Mesendoderm (in vitro differentiated cells): ENCODE results near the gene CCNI2.

Experiments
- DNase-seq: peaks from one replicate; pipeline ENCODE4 v3.0.0; 2013
- H2AK5ac ChIP-seq: 2 replicates; pipeline ENCODE4 v1.6.1; 2013; ENCODE audit warnings: low read length, inconsistent platforms
- H2BK120ac ChIP-seq: 2 replicates; pipeline ENCODE4 v1.6.1; 2013; ENCODE audit warnings: low read depth, mild to moderate bottlenecking, low read length, moderate library complexity, mixed read lengths
- H2BK15ac ChIP-seq: replicated peaks from 2 replicates; pipeline ENCODE4 v1.6.1; 2013; ENCODE audit warnings: low read depth, mild to moderate bottlenecking, moderate library complexity
- H2BK5ac ChIP-seq: 2 replicates; pipeline ENCODE4 v1.6.1; 2013; ENCODE audit warnings: low read length, inconsistent platforms
- H3K18ac ChIP-seq: 2 replicates; pipeline ENCODE4 v1.6.1; 2013; ENCODE audit warnings: mild to moderate bottlenecking, low read length, mixed read lengths
- H3K23ac ChIP-seq: one replicate; pipeline ENCODE4 v1.6.1; 2013; ENCODE audit warnings: low read length
- H3K27ac ChIP-seq: 2 replicates; pipeline ENCODE4 v1.5.1; 2013; ENCODE audit warnings: low read depth, mild to moderate bottlenecking, inconsistent platforms, low read length, moderate library complexity
- H3K27me3 ChIP-seq: 2 replicates; pipeline ENCODE4 v1.6.1; 2013; ENCODE audit warnings: low read length, control low read depth, mild to moderate bottlenecking, inconsistent platforms; ENCODE audit not compliant: insufficient read depth, poor library complexity
- H3K36me3 ChIP-seq: 2 replicates; pipeline ENCODE4 v1.6.1; 2013; ENCODE audit warnings: low read length, inconsistent platforms; ENCODE audit not compliant: control insufficient read depth, insufficient read depth
- H3K4ac ChIP-seq: one replicate; pipeline ENCODE4 v1.6.1; 2013; ENCODE audit warnings: low read depth, mild to moderate bottlenecking, low read length, moderate library complexity
- H3K4me1 ChIP-seq: 2 replicates; pipeline ENCODE4 v1.6.1; 2013; ENCODE audit warnings: low read depth, low read length, inconsistent platforms; ENCODE audit not compliant: control insufficient read depth
- H3K4me2 ChIP-seq: 2 replicates; pipeline ENCODE4 v1.6.1; 2013; ENCODE audit warnings: low read length
- H3K4me3 ChIP-seq: 2 replicates; pipeline ENCODE4 v1.5.1; 2013; ENCODE audit warnings: mild to moderate bottlenecking, low read length
- H3K56ac ChIP-seq: one replicate; pipeline ENCODE4 v1.6.1; 2013; ENCODE audit warnings: low read length
- H3K79me1 ChIP-seq: 2 replicates; pipeline ENCODE4 v1.6.1; 2013; ENCODE audit warnings: low read length, inconsistent platforms
- H3K79me2 ChIP-seq: 2 replicates; pipeline ENCODE4 v1.6.1; 2013; ENCODE audit warnings: mild to moderate bottlenecking, low read length; ENCODE audit not compliant: control insufficient read depth, insufficient read depth
- H3K9ac ChIP-seq: 2 replicates; pipeline ENCODE4 v1.6.1; 2013; ENCODE audit warnings: low read length, inconsistent platforms
- H4K5ac ChIP-seq: one replicate; pipeline ENCODE4 v1.6.1; 2013; ENCODE audit warnings: low read length
- H4K8ac ChIP-seq: one replicate; pipeline ENCODE4 v1.6.1; 2013; ENCODE audit warnings: low read depth, mild to moderate bottlenecking, control low read depth, low read length, moderate library complexity
- WGBS: extraction: QIAGEN DNeasy Blood & Tissue Kit; methylation state at CpG from one replicate; pipeline ENCODE4 v1.1.7; 2013; ENCODE audit warnings: low lambda C conversion rate, missing lambda C conversion rate; ENCODE audit not compliant: insufficient coverage; ENCODE audit errors: extremely low coverage; 5-methylcytosine and 5-hydroxymethylcytosine counted together

CCNI2 gene

GRCh38 chr5:132725745-132726144 lies 21.5 kb upstream of the CCNI2 start:
- Histone ChIP-seq H3K9ac (no peak overlapping the region), H3K23ac (no peak overlapping the region), H3K79me2 (no peaks in the 10 kb centered on the region), H3K27me3 (no peaks in the 10 kb centered on the region), H3K18ac (no peak overlapping the region), H3K27ac (no peak overlapping the region), H3K4ac (no peak overlapping the region), H3K4me3 (no peak overlapping the region), H3K56ac (no peak overlapping the region), H3K79me1 (no peaks in the 10 kb centered on the region), H2BK120ac (no peak overlapping the region), H4K8ac (no peak overlapping the region), H2AK5ac (no peak overlapping the region), H3K4me2 (no peak overlapping the region), H4K5ac (no peak overlapping the region), H2BK15ac (no peak overlapping the region), H3K4me1 (no peaks in the 10 kb centered on the region), H2BK5ac (no peak overlapping the region), H3K36me3 (no peaks in the 10 kb centered on the region)
- no peak for DNase-seq
- no CpG with 5 or more reads among the region's 2 CpGs for WGBS

GRCh38 chr5:132729896-132730295 lies 17.3 kb upstream of the CCNI2 start:
- no peaks in the 10 kb centered on the region for H3K79me2 ChIP-seq
- no peak overlapping the region for H3K9ac ChIP-seq
- H3K27me3 ChIP-seq, result no peaks in the 10 kb centered on the region
- no peak overlapping the region for H3K23ac ChIP-seq
- no peak overlapping the region for H3K4ac ChIP-seq
- DNase-seq, result no peak
- H2BK15ac ChIP-seq, result no peak overlapping the region
- no peak overlapping the region for H2BK120ac ChIP-seq
- no peak overlapping the region for H3K4me2 ChIP-seq
- no peak overlapping the region for H3K4me3 ChIP-seq
- H3K27ac ChIP-seq, result no peak overlapping the region
- no peaks in the 10 kb centered on the region for H3K36me3 ChIP-seq
- no peak overlapping the region for H3K18ac ChIP-seq
- no CpG with 5 or more reads among the region's 10 CpGs for whole genome bisulfite sequencing
- H2BK5ac ChIP-seq, result no peak overlapping the region
- no peak overlapping the region for H2AK5ac ChIP-seq
- no peaks in the 10 kb centered on the region for H3K4me1 ChIP-seq
- no peaks in the 10 kb centered on the region for H3K79me1 ChIP-seq
- no peak overlapping the region for H3K56ac ChIP-seq
- H4K5ac ChIP-seq, result no peak overlapping the region
- H4K8ac ChIP-seq, result no peak overlapping the region

GRCh38 chr5:132733499-132734148 lies 13.6 kb upstream of the CCNI2 start:
- H2BK15ac ChIP-seq, result no peak overlapping the region
- H3K4me1 ChIP-seq, result no peaks in the 10 kb centered on the region
- H3K79me2 ChIP-seq, result no peaks in the 10 kb centered on the region
- H4K5ac ChIP-seq, result no peak overlapping the region
- no peak overlapping the region for H2BK120ac ChIP-seq
- no peak overlapping the region for H3K56ac ChIP-seq
- no peak overlapping the region for H3K9ac ChIP-seq
- H3K18ac ChIP-seq, result no peak overlapping the region
- no peak overlapping the region for H2BK5ac ChIP-seq
- no peaks in the 10 kb centered on the region for H3K79me1 ChIP-seq
- H4K8ac ChIP-seq, result peak overlapping the region; percentile 39
- H3K4ac ChIP-seq, result no peak overlapping the region
- WGBS, result no CpG with 5 or more reads among the region's 2 CpGs
- no peak overlapping the region for H2AK5ac ChIP-seq
- DNase-seq, result no peak
- H3K36me3 ChIP-seq, result no peaks in the 10 kb centered on the region
- H3K27me3 ChIP-seq, result no peaks in the 10 kb centered on the region
- H3K4me3 ChIP-seq, result no peak overlapping the region
- no peak overlapping the region for H3K23ac ChIP-seq
- H3K4me2 ChIP-seq, result no peak overlapping the region
- H3K27ac ChIP-seq, result no peak overlapping the region

GRCh38 chr5:132734687-132735086 lies 12.5 kb upstream of the CCNI2 start:
- Histone ChIP-seq H3K79me2 (no peaks in the 10 kb centered on the region), H4K5ac (no peak overlapping the region), H2AK5ac (no peak overlapping the region), H3K4me1 (no peaks in the 10 kb centered on the region), H3K9ac (no peak overlapping the region), H3K27me3 (no peaks in the 10 kb centered on the region), H3K4me2 (no peak overlapping the region), H3K4ac (no peak overlapping the region), H2BK5ac (no peak overlapping the region), H3K79me1 (no peaks in the 10 kb centered on the region), H3K4me3 (no peak overlapping the region), H3K18ac (no peak overlapping the region), H2BK15ac (no peak overlapping the region), H3K23ac (no peak overlapping the region), H2BK120ac (no peak overlapping the region), H3K56ac (no peak overlapping the region), H4K8ac (no peak overlapping the region), H3K27ac (no peak overlapping the region), H3K36me3 (no peaks in the 10 kb centered on the region)
- no peak for DNase-seq
- no CpG with 5 or more reads among the region's 2 CpGs for WGBS

GRCh38 chr5:132736853-132737833 lies 10.1 kb upstream of the CCNI2 start, which contains the start of gene KIF3A:
TSS of gene KIF3A (minus strand) at chr5:132737546. CDS start at chr5:132737419, 127 bp downstream.
- Histone ChIP-seq H3K4ac (no peak within 1 kb of the TSS), H3K27ac (no peak within 1 kb of the TSS), H2BK15ac (no peak within 1 kb of the TSS), H3K18ac (no peak within 1 kb of the TSS), H4K5ac (no peak within 1 kb of the TSS), H3K56ac (peak within 1 kb of the TSS; percentile 77), H3K36me3 (no peaks in the 10 kb centered on the region), H4K8ac (no peak within 1 kb of the TSS), H3K27me3 (no peaks in the 10 kb centered on the region), H3K4me3 (peak within 1 kb of the TSS; percentile 27), H3K4me1 (no peaks in the 10 kb centered on the region), H3K9ac (peak within 1 kb of the TSS; percentile 62), H3K4me2 (peak within 1 kb of the TSS; percentile 46), H3K79me2 (no peaks in the 10 kb centered on the region), H2AK5ac (no peak within 1 kb of the TSS), H2BK120ac (no peak within 1 kb of the TSS), H2BK5ac (no peak within 1 kb of the TSS), H3K79me1 (no peaks in the 10 kb centered on the region), H3K23ac (no peak within 1 kb of the TSS)
- peak; percentile 98 for DNase-seq
- WGBS, result no CpG with 5 or more reads among the region's 81 CpGs
